Kidney capillary endothelial cell (primary cell): Measurements from ENCODE around the gene SLC22A23.
A peak's percentile ranks its signal among the peaks of the same experiment; 100 is the strongest.

Source experiments
- DNase-seq: peaks from one replicate; pipeline ENCODE4 v3.0.0-alpha.2; 2018; ENCODE audit warnings: low spot score

SLC22A23 gene

DNA sequence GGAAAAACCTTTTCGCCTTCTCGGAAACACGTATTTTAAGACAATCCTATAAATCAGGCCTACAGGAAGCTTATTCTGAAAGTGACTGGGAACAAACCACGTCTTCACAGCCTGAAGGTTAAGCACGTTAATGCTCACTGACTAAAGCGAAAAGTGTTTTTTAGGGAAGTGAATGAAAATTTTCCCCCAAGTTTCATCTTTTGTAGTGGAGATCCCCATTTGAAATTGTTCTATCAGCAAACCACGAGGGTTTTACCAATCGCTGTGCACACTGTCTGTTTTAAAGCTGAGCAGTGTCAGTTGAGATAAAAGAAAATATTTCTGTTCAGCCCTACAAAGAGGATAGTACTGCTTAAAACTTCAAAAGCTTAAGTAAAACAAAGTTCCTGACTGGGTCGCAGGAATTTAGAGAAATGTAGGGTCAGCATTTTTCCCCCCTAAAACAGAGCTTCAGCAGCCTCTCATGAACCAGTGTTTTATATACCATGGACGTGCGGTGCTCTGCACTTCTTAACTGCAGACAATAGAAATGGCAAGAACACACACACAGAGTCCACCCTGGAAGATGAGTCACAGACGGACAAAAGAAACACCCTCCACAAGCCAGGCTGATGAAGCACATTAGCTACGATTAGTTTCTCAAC, 34.9 kb downstream of the SLC22A23 start:
- peak; percentile 85 for DNase-seq

DNA sequence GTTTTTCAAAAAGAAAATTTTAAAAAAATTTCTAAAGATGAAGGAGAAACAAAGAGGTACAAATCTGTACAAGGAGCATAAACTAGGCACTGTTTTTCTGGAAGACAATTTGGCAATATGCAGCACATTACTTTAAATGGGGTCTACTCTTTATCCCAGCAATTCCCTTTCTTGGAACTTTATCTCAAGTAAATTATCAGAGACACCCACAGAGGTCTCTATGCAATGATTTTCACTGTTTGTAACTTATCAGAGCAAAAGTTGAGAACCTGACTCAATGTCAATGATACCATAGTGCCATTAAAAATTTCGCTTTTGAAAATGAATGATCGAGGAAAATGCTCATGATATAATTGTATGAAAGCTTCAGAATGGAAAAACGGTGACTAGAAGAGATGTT, 35.7 kb downstream of the SLC22A23 start:
- no peak for DNase-seq

- DNase-seq = peak; percentile 69
These were observed 37.1 kb downstream of the SLC22A23 start for GRCh38 chr6:3419624-3420272.

GRCh38 chr6:3418496-3419060, 38.3 kb downstream of the SLC22A23 start:
- DNase-seq = no peak

DNA sequence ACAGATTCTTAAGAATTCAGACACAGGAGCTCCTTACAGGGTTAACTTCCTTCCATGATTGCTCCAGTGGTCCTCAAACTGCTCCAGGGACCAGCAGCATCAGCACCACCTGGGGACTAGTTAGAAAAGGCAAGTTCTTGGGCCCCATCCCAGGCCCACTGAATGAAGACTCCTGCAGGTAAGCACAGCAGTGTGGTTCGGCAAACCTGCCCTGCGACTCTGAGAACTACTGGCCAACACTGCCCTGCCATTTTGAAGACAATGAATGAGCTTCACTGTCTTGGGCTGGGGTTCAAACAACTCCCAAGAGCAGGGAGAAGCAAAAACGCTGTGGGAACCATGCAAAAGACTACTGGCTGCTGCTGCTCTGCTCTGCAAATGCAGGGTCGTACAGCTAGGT, 39.4 kb downstream of the SLC22A23 start:
- DNase-seq = no peak

DNA sequence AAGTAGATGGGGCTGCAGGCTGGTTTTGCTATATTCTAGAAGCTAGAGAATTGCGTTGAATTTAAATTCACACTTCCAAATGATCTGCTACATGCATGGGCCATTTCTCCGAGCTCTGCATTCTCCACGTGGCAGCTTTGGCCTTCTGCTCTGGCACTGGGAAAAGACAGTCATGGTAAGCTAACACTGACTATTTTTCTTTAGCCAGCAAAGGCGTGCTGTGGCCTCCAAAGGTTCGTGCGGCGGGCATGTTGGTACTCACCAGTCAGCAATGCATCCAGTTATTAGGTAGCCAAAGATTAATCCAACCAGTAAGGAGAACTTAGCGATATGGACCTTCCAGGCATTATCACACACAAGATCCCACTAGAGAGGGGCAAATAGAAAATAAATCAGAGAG, 41.4 kb downstream of the SLC22A23 start:
- no peak for DNase-seq

- no peak for DNase-seq
These were observed 41.8 kb downstream of the SLC22A23 start for GRCh38 chr6:3415082-3415453.

DNA sequence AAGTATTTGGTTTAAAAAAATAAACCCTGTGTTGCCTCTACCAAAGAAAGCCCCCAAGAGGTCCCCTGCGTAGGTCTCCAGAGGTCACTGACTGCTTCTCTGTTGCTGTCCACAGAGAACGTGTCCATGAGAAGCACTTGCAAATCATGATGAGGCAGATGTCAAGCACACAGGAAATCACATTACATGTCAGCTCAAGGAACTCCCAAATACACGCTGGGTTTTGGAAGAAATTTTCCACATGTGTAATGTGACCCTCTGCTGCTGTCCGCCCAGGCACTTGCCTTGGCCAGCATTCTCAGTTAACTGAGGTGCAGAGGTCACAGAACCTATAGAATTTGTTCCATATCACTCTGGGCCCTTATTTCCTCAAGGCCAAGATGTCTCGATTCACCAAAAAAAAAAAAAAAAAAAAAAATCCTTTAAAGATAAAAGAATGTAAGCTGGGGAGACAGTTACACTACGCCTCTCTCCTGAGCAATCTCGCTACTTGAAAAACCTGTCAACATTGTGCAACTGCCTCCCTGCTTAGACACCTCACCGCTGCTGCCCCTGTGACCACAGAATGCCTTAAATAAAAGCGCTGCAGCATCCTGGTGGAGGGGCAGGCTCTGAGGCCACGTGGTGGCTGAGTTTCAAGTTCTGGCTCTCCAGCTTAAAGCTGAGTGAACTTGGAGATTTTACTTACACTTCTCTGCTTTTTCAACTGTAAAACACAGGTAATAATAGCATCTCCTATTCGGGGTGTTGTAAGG, 42.3 kb downstream of the SLC22A23 start:
- no peak for DNase-seq

GRCh38 chr6:3413592-3413991, 43.3 kb downstream of the SLC22A23 start:
- DNase-seq = no peak

DNA sequence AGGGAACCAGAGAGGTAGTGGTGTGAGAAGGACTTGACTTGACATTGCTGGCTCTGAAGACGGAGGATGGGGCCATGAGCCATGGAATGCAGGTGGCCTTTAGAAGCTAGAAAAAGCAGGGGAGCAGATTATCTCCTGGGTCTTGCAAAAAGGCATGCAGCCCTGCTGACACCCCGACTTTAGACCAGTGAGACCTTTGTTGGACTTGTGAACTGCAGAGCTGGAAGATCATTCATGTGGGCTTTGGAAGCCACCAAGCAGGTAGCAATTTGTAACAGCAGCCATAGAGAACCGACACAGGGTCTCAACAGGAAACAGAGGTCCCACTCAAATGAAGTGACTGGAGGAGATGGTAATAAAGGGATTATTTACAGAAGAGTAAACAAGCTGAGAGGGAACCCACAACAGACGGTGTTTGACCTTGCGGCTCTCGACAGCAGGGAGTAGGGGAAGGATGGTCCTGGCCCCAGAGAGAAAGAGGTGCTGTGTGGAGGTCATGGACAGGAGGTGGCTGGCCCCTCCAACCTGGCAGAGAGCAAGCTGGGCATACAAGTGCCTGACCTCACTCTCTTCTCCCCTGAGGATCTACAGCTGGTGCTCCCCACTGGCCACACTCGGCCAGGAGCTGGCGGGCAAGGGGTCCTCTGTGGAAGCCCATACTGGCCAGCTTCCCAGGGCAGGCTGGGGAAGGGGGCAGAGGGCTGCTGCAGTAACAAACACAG, 43.9 kb downstream of the SLC22A23 start:
- DNase-seq = no peak

DNA sequence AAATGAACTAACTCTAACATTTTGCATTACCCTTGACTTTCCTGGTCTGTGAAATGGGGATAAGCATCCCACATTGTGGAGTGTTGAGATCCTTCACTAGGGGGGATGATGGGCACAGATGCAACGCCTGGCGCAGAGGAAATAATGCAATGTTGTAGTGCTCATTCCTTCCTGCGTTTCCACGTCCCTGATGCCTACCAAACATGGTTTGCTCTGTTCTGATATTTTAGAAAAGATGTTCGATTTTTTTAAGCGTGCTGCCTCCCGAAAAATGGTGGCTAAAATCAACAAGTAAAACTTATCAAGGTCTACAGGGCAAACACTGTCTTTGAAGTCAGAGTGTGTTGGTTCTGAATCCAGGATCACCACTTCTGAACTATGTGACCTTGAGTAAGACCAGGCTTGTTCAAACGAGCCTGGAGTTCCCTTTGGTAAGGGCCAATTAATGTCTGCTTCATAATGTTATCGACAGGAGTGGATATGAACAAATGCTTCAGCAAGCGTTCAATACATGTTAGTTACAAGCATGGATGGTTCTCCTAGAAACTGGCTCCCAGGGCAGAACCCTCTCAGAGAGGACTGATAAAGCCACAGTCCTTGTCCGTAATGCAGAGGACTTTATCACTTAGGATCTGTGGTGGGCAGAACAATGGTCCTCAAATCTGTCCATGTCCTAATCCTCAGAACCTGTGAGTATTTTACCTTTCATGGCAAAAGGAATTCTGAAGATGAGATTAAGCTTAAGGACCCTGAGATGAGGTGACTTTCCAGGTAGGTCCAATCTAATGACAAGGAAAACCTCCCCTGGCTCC, 44.7 kb downstream of the SLC22A23 start:
- DNase-seq = no peak

GRCh38 chr6:3410385-3411360, 46.2 kb downstream of the SLC22A23 start:
- peak; percentile 51 for DNase-seq

GRCh38 chr6:3409699-3410384, 47.0 kb downstream of the SLC22A23 start:
- DNase-seq = no peak

DNA sequence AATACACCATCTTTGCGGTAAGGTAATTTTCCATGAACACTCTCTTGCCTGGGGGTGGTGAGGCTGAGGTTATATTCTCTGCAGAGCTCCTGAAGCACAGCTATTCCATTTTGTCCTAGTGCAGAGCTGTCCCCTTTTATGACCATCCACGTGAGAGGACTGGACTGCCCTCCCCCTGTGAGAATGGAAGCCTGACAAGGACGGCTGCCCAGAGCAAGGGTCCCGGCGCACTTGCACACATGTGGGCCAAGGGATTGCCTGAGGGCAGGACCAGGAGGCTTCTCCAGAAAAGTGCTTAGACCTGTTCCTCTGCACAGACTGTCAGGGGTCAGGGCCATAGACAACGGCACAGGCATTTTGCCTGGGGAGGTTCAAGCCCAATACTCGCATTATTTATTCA, 48.2 kb downstream of the SLC22A23 start:
- no peak for DNase-seq

DNA sequence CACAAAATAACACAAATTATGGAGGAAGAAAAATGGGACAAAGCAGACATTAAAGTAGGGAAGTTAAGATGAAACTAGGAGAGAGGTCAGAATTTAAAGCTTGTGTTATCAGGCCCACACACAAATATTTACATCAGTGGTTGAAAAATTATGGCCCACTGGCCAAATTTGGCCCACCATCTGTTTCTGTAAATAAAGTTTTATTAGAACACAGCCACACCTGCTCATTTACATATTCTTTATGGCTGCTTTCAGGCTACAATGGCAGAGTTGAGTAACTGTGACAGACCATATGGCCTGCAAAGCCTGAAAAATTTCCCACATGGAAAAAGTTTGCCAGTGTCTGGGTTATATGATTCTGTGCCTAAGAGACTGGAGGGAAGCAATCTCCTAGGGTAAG, 49.0 kb downstream of the SLC22A23 start:
- no peak for DNase-seq

- no peak for DNase-seq
These were observed 49.7 kb downstream of the SLC22A23 start for GRCh38 chr6:3406891-3407809.

DNA sequence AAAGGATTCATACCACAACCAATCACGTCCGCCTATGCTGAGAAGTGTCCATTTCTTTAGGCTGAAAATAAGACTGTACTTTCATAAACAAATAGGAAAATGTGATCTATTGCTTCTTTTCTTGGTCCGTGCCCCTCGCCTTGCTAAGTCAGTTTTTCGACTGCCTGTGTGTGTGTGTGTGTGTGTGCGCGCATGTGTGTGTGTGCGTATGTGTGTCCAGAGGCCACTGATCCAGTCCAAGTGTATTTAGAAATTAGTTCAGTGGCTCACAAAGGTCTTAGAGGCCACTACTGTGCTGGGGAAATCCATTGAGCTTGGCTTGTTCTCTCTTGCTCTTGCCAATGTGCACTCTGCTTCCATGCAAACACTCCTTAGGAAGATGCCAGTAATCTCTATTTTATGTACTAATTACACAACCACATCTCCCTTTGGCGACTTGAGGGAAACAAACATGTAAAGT, 50.5 kb downstream of the SLC22A23 start:
- no peak for DNase-seq

GRCh38 chr6:3405679-3406078, 51.2 kb downstream of the SLC22A23 start:
- no peak for DNase-seq

DNA sequence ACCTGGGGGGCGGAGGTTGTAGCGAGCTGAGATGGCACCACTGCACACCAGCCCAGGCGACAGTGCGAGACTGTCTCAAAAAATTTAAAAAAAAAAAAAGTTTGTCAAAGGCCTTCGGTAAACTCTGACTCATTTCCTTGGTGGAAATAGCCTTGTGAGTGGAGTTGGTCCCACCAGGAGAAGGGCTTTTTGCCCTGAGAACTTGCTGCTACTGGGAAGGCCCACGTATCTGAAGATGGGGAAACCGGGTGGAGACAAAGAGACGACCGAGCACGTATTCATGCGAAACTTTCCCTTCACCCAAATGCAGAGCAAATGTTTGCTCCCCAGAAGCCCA, 51.7 kb downstream of the SLC22A23 start:
- DNase-seq = no peak
